ENCODE data around the gene TPCN1.

- TF ChIP-seq POLR2A (IDR thresholded peaks at IDR 0.05; ENCODE audit: low read depth, low read length) = no peak
- no peak for TF ChIP-seq TAF1 (IDR thresholded peaks at IDR 0.05; ENCODE audit: low read depth, low read length)
Observed at GRCh38 chr12:113189361-113189760, 31.9 kb upstream of the TPCN1 start.
